Kidney epithelial cell (primary cell): ENCODE data around the gene UCKL1. TPM values are rescaled to one million over a fixed set of nuclear protein-coding genes. Genes with fewer than 3 reads are reported as not detected.
A peak's percentile ranks its signal among the peaks of the same experiment; 100 is the strongest.

ENCODE experiments used
- DNase-seq: peaks from one replicate; pipeline ENCODE4 v3.0.0-alpha.2; 2010; ENCODE audit warnings: low read depth
- H3K27me3 ChIP-seq: 2 replicates; pipeline ENCODE4 v1.6.0; 2011; ENCODE audit warnings: low read length; ENCODE audit not compliant: control insufficient read depth, insufficient read depth
- H3K36me3 ChIP-seq: 2 replicates; pipeline ENCODE4 v1.5.1; 2011; ENCODE audit warnings: low read length; ENCODE audit not compliant: control insufficient read depth, insufficient read depth
- H3K4me3 ChIP-seq: 2 replicates; pipeline ENCODE4 v1.5.1; 2011; ENCODE audit warnings: low read depth, mild to moderate bottlenecking, control low read depth, low read length
- CTCF ChIP-seq: IDR thresholded peaks from 2 replicates; pipeline ENCODE4 v1.5.1; 2011; ENCODE audit warnings: mild to moderate bottlenecking, moderate library complexity, low read length, control low read depth, inconsistent platforms; ENCODE audit not compliant: insufficient read depth, poor library complexity, severe bottlenecking
- total RNA-seq: library from RNA; depleted of rRNA; stranded (reverse); fragments of >200 nt; gene quantifications from 2 replicates; pipeline ENCODE4 v1.2.3, GENCODE V29; 2015

The UCKL1 gene
- total RNA-seq, 1 donor from 2014 or later, result 19.6 TPM

DNA sequence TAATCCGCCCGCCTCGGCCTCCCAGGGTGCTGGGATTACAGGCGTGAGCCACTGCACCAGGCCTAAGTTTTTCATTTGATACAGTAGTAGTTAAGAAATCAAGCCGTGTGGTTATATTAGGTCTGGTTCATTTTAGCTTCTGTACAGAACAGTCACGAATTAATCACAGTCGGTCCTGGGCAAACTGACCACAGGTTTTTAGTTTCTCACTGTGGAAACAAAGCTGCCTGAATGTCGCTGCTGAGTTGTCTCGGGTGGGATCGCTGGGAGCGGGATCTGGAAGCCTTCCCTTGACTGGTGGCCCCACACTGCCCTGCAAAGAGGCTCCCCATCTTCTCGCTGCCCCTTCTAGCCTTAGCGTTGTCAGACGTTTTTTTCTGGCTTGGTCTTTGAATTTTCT is 18.6 kb downstream of the UCKL1 start:
- DNase-seq, result no peak
- Histone ChIP-seq H3K27me3 (no peaks in the 10 kb centered on the region), H3K4me3 (no peak overlapping the region), H3K36me3 (peaks cover 5% of the 10 kb centered on the region)
- no peak for TF ChIP-seq CTCF

DNA sequence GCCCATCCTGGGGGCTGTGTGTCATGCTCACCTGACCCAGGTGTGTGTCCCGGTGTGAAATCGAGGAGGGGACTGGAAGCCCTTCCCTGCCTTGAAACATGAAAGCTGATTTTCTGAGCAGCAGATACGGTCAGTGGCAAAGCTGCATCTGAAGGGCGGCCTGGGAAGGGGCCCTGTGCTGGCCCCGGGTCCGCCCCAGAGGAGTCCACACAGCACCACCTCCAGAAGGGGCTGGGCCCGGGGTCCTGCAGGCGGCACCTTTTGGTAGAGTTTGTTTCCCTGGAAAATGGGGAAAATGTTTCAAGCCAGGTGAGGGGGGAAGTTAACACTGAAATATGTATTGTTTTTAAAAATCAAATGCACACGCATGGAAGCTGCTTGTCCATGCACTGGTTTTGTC is 20.8 kb downstream of the UCKL1 start:
- TF ChIP-seq CTCF, result no peak
- Histone ChIP-seq H3K27me3 (no peaks in the 10 kb centered on the region), H3K4me3 (no peak overlapping the region), H3K36me3 (peaks cover 7% of the 10 kb centered on the region)
- DNase-seq, result no peak

DNA sequence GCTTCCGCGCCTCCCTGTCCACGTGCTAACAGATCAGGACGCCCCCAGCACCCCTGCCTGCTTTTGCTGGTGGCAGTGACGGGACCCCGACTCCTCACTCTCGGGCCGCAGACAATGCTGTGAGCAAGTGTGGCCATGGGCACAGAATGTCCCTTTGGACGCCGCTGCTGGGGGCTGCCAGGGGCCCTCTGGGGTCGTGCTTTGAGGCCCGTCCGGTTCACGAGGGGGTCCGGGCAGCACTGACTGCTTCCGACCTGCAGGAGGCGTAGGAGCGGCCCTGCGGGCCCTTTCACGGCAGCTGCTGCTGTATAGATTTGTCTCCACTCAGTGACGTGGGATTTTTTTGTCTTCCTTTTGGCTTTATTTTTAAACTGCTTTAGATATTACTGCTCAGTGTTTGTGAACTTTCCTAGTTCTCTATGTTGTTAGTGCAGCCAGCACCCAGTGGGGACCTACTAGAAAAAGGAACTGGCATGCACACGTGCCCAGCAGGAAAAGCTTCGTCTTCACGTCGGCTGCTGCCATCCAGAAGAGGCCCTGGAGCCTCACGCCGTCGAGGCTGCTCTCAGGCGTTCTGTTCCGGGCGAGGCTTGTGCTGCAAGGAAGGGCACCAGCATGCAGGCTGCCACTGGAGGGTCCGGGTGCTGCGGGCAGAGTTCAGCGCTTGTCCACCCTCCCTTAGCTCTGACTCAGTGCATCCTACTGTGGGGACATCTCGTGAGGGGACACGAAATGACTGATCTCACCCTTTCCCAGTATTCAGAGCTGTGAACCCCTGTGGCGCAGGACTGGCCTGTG is 21.7 kb downstream of the UCKL1 start:
- peaks cover 8% of the 10 kb centered on the region for H3K36me3 ChIP-seq
- TF ChIP-seq CTCF, result peak; percentile 48
- no peak for DNase-seq
- H3K27me3 ChIP-seq, result no peaks in the 10 kb centered on the region
- no peak overlapping the region for H3K4me3 ChIP-seq

DNA sequence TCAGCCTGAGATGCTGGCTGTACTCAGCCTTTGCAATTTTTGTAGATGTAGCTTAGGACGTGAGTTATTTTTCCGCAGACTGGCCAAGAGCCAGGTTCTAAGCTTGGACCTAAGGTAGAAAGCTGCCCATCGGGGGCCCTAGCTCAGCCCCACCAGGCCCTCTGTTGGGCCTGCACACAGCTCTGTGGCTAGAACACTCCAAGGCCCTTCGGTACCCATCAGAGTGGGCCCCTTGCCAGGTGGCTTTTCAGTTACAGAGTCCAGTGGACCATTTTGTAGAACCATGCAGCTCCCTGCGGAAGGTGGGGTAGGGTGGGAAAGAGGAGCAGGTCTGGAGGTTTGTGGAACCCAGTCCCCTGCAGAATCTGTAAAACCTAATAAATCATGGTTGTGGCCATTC is 22.6 kb downstream of the UCKL1 start:
- H3K36me3 ChIP-seq, result peaks cover 8% of the 10 kb centered on the region

DNA sequence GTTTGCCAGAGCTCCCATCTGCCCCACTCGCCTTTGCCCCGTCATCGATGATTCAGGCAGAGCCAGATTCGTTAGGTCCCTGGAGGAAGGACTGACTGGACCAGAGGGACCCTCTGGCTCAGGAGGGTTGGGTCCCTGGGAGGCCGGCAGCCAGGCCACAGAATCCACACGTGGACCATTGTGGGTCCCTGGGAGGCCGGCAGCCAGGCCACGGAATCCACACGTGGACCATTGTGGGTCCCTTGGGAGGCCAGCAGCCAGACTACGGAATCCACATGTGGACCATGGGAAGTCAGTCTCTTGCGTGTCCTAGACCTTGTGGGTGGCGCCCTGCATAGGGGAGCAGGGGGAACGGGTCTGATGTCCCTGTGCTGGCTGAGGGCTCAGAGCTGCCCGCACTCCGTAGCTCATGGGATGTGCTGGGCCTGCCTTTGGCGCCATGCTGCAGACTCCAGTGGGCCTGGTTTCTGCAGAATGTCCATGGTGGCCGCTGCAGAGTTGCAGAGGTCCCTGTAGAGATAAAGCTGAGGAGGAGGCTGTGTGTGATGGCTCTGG is 23.5 kb downstream of the UCKL1 start:
- Histone ChIP-seq H3K27me3 (no peaks in the 10 kb centered on the region), H3K36me3 (peaks cover 8% of the 10 kb centered on the region), H3K4me3 (no peak overlapping the region)
- TF ChIP-seq CTCF, result no peak
- no peak for DNase-seq

More for the DNA sequence above, 22.6 kb downstream of the UCKL1 start:
- Histone ChIP-seq H3K27me3 (no peaks in the 10 kb centered on the region), H3K4me3 (no peak overlapping the region)
- DNase-seq, result no peak
- no peak for TF ChIP-seq CTCF
